Measurements from ENCODE around the gene SKIC2.

DNA sequence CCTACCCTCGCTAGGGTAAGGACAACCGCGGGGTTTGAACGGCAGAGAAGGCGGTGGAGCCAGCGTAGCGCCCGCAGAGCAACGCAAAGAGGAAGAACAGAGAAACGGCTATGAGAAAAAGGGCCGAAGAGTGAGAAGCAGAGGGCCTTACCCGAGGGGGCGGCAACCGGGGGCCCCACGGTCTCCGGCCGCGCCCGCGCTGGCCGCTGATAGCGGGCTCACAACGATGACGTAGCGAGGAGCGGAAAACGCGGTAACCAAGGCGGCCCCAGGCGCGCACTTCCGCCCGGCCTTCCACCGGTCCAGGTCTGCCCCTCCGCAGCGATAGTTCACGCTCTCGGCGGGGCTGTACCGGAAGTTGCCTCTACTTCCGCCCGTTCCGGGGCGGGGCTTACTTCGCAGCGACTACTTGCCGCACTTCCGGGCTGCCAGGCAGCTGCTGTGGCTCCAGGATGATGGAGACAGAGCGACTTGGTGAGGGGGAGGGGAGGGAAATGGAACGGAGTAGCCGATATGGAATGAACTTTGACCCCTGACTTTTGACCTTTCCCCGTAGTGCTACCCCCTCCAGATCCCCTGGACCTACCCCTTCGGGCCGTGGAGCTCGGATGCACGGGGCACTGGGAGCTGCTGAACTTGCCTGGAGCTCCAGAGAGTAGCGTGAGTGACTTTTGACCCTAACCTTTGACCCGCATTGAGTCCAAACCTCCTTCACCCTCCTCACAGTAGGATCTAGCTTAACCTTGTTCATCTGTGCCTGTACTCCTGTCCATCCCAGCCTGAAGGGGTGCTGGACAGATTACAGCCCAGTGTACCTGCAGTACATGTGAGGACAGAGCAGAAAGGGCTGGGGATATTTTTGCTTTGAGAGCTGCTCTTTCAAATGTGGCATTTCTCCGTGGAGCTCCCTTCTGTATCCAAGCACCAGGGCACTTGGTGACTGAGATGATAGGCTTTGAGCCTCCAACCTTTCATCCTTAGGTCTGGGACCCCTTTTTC is at the start of gene SKIC2, which contains the start of gene NELFE:
- TF ChIP-seq, protein P1, sequence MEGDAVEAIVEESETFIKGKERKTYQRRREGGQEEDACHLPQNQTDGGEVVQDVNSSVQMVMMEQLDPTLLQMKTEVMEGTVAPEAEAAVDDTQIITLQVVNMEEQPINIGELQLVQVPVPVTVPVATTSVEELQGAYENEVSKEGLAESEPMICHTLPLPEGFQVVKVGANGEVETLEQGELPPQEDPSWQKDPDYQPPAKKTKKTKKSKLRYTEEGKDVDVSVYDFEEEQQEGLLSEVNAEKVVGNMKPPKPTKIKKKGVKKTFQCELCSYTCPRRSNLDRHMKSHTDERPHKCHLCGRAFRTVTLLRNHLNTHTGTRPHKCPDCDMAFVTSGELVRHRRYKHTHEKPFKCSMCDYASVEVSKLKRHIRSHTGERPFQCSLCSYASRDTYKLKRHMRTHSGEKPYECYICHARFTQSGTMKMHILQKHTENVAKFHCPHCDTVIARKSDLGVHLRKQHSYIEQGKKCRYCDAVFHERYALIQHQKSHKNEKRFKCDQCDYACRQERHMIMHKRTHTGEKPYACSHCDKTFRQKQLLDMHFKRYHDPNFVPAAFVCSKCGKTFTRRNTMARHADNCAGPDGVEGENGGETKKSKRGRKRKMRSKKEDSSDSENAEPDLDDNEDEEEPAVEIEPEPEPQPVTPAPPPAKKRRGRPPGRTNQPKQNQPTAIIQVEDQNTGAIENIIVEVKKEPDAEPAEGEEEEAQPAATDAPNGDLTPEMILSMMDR (IDR thresholded peaks at IDR 0.05) = no peak
- TF ChIP-seq POLR2A (IDR thresholded peaks at IDR 0.05) = peak; percentile 60

Measured in prostate gland (tissue), 2 donors.